BJ (cell line): Measurements from ENCODE around the gene MRPL10. TPM values are rescaled to one million over a fixed set of nuclear protein-coding genes. Genes with fewer than 3 reads are reported as not detected.

Source experiments
- CTCF ChIA-PET: fragments of 350-600 bp; formaldehyde crosslinking; extraction: SDS; loops from one replicate; lab custom pipeline; 2021; ENCODE audit warnings: antibody characterized with exemption, inconsistent platforms; lab: Yijun Ruan, JAX
- POLR2A ChIA-PET: fragments of 300-600 bp; sonication (Branson Sonifier 250); formaldehyde crosslinking; extraction: SDS; loops from one replicate; lab custom pipeline; 2021; ENCODE audit warnings: antibody characterized with exemption; lab: Charles Lee
- DNase-seq: peaks from one replicate; pipeline ENCODE4 v3.0.0-alpha.2; 2011; ENCODE audit warnings: low read depth
- H3K27me3 ChIP-seq: 2 replicates; pipeline ENCODE4 v1.6.0; 2011; ENCODE audit warnings: low read length; ENCODE audit not compliant: control insufficient read depth, insufficient read depth
- H3K36me3 ChIP-seq: 2 replicates; pipeline ENCODE4 v1.5.1; 2011; ENCODE audit warnings: low read length; ENCODE audit not compliant: control insufficient read depth, insufficient read depth
- H3K4me3 ChIP-seq: 2 replicates; pipeline ENCODE4 v1.5.1; 2011; ENCODE audit warnings: low read depth, mild to moderate bottlenecking, control low read depth, low read length
- CTCF ChIP-seq: IDR thresholded peaks from 2 replicates; pipeline ENCODE4 v1.5.1; 2011; ENCODE audit warnings: low read depth, mild to moderate bottlenecking, control low read depth, inconsistent platforms, low read length, moderate library complexity; ENCODE audit not compliant: insufficient read depth
- polyA plus RNA-seq: library from polyadenylated mRNA; depleted of rRNA; stranded (reverse); fragments of >200 nt; gene quantifications from 2 replicates; pipeline ENCODE4 v1.2.3, GENCODE V29; 2011

The MRPL10 gene
- polyA plus RNA-seq, 1 experiment, result 59.2 TPM

- POLR2A ChIA-PET, result interaction anchor here (0.9 kb wide), 1 partner anchor 9 kb away, joined by 3 read pairs; the partner anchor contains the start of genes LRRC46 and MRPL10
These were observed 8.6 kb downstream of the MRPL10 start for GRCh38 chr17:47822785-47823184.

DNA sequence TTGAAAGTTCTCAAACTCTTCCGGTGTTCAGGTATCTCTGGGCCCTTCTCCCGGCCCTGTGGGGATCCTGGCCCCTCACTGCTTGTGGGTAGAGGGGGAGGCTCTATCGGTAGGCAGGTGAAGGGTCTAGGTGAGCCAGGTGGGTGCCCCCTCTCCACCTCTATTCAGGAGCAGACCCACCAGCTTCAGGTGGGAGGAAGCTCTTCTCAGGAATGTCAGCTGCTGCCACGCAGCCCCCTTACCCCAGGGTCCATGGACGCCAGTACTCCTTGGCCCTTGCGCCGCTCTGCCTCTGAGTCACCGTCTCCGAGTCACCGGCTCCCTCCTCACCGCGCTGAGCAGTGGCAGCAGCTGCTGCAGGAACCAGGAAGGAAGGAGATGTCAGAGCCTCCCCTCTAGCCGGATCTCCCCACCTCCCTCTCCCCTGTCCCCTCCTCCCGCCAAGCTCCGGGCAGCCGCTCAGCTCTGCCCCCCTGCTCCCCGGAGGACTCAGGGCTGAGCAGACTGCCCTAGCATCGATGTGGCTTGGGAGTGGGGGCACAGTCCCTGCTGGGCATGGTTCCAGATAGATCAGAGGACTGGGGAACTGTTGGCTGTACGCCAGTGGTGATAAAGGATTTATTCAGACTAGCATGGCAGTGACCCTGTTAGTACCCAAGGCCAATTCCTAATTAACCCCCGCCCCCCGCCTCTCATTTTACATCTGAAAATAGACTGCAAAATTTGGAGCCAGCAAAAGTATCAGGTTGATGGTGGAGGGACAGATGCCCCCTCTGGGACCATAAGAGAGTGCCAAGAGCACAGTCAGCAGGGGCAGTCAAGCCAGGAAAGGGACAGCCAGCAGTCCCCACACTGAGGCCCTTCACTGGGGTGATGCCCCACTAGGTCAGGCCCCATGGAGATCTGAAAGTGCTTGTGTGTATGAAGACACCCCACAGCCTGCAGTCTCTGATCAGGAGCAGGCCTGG is 9.6 kb downstream of the MRPL10 start, which contains the start of gene OSBPL7:
Gene OSBPL7, minus strand, starts transcription at position 371 of the 968 bp plus-strand sequence. CDS start 1,516 bp downstream, outside the sequence.
- DNase-seq, result peak; percentile 38
- TF ChIP-seq CTCF, result peak; percentile 24; the same call in 1 of the 2 replicates
- Histone ChIP-seq H3K36me3 (peaks cover 24% of the 10 kb centered on the region), H3K27me3 (no peaks in the 10 kb centered on the region), H3K4me3 (peak within 1 kb of the TSS; percentile 64)
- ChIA-PET POLR2A (interaction anchor here (0.8 kb wide), 1 partner anchor 10 kb away, joined by 3 read pairs; the partner anchor contains the start of genes LRRC46 and MRPL10), CTCF (interaction anchor here (0.8 to 1.3 kb wide), 4 partner anchors 10 to 21 kb away, joined by 3 to 6 read pairs (median 5); partner anchors contain the start of genes LRRC46 and MRPL10)

More at GRCh38 chr17:47822785-47823184, 8.6 kb downstream of the MRPL10 start:
- CTCF ChIA-PET, result interaction anchor here (1.3 kb wide), 1 partner anchor 20 kb away, joined by 6 read pairs; no protein-coding TSS in a partner anchor
- DNase-seq, result no peak
- peaks cover 22% of the 10 kb centered on the region for H3K36me3 ChIP-seq
- no peak for TF ChIP-seq CTCF
- H3K4me3 ChIP-seq, result no peak overlapping the region
- H3K27me3 ChIP-seq, result no peaks in the 10 kb centered on the region

- CTCF ChIA-PET, result interaction anchor here (0.8 to 1.2 kb wide), 3 partner anchors 10 to 18 kb away, joined by 3 to 6 read pairs (median 4); partner anchors contain the start of genes LRRC46 and MRPL10
- DNase-seq, result no peak
- H3K4me3 ChIP-seq, result peak overlapping the region; percentile 64
These were observed 10.3 kb downstream of the MRPL10 start for GRCh38 chr17:47821031-47821423.

DNA sequence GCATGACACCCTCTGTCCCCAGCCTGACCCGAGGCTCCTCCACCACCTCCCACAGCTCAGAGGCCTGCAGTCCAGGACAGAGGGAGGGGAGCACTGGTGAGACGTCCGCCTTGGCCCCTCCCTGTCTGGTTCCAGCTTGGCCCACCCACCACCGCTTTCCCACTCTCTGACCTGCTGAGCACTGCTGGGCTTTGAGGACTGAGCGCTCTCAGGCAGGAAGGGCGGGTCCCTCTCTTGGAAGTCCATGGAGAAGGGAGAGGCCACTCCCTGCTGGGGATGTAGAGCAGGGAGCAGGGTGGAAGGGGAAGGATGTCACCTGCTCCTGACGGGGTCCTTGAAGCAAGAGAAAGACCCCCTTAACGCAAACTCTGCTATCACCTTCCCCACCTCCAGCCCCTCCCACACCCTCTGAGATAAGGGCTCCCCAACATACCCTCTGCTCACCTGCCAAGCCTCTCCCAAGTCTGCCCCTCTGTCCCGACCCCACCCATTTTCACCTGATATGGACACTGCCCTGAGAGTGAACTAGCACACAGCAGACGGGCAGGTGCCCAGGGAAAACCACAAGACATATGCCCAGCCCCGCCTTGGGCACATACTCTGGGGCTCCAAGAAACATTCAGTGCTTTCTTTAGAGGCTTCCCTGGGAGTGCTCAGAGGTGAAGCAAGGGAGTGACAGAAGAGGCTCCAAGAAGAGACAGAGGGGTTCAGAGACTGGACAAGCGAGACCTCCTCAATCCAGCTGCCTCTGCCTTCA is 11.1 kb downstream of the MRPL10 start:
- ChIA-PET CTCF (interaction anchor here (1.2 kb wide), 1 partner anchor 18 kb away, joined by 4 read pairs; no protein-coding TSS in a partner anchor), POLR2A (no interaction called here)
- no peak for TF ChIP-seq CTCF
- Histone ChIP-seq H3K27me3 (no peaks in the 10 kb centered on the region), H3K36me3 (peaks cover 23% of the 10 kb centered on the region), H3K4me3 (no peak overlapping the region)
- no peak for DNase-seq

More at GRCh38 chr17:47821031-47821423, 10.3 kb downstream of the MRPL10 start:
- Histone ChIP-seq H3K27me3 (no peaks in the 10 kb centered on the region), H3K36me3 (peaks cover 22% of the 10 kb centered on the region)
- TF ChIP-seq CTCF, result no peak
- POLR2A ChIA-PET, result no interaction called here
